ENCODE results near the gene SEMA4G. TPM values are rescaled to one million over a fixed set of nuclear protein-coding genes. Genes with fewer than 3 reads are reported as not detected.
A peak's percentile ranks its signal among the peaks of the same experiment; 100 is the strongest.

SEMA4G gene
- total RNA-seq (2014; rRNA removed), result 0.46 and 0.64 TPM in 2 replicates
- polyA plus RNA-seq (2012), result 2.1 TPM

- peak; percentile 35 for DNase-seq (ENCODE audit: low read depth)
These were observed at the start of gene SEMA4G for GRCh38 chr10:100969187-100970075. SEMA4G (plus strand) TSS chr10:100969504; CDS start chr10:100972913, 3,409 bp downstream.

DNA sequence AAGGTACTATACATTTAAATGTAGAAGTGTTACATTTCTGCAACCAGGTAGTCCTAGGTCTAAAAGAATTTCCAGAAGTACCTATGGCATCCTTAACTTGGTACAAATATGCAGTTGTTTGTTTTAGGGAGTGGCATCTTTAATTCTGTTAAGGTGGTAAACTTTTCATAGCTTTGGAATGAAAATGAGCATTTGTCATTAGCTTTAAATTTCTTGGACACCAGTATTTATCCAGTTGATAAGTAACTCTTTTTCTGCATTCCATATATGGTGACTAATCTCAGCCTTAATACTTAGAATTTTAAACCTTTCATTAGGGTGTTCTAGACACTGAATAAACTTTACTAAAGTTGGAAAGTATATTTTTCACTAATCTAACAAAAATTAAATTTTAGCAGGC, 45.7 kb upstream of the SEMA4G start:
- no peak for DNase-seq (ENCODE audit: low read depth)

DNA sequence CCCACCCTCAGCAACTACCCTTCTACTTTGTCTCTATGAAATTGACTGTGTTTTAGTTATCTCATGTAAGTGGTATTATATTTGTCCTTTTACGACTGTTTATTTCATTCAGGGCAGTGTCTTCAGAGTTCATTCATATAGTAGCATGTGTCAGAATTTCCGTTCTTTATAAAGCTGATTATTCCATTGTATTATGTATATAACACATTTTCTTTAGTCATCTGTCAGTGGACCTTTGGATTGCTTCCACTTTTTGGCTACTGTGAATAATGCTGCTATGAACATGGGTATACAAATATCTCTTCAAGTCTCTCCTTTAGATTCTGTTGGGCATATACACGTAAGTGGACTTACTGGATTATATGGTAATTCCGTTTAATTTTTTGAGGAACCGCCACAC, 42.0 kb upstream of the SEMA4G start:
- no peak for DNase-seq (ENCODE audit: low read depth)

DNA sequence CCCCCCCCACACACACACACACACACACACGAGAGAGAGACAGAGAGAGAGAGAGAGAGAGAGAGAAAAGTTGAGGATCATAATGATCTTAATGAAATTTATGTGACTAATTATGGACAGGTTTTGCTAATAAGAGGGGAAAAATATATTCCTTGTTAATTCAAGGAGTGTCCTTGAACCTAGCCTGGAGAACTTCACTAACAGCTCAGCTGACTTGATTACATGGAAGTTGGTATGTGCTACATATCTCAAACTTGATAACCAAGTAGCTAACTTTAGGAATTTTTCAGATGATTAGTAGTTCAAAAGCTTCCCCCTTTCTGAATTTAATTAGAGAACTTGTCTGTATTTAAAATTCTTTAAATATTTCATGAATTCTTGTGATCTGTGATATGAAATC, 41.3 kb upstream of the SEMA4G start:
- DNase-seq (ENCODE audit: low read depth), result no peak

DNA sequence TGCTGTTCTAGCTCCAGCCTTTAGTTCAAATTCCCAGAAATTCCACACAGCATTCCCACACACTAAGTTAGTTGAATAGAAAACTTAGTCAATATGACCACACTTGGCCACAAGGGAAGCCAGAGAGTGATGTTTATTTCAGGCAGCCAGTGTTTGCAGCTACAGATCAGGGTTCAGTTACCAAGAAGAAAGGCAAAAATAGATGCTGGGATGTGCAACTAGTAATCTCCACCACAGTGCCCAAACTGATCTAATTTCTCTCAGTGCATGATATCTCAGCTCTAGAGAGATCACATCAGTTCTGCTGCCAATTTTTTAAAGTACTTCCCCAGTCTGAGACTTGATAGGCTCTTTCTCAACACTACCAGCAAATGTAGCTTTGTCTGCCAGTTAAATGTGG, 38.9 kb upstream of the SEMA4G start:
- DNase-seq (ENCODE audit: low read depth), result peak; percentile 37

- DNase-seq (ENCODE audit: low read depth), result peak; percentile 32
These were observed 35.1 kb upstream of the SEMA4G start for GRCh38 chr10:100934084-100934659.

DNA sequence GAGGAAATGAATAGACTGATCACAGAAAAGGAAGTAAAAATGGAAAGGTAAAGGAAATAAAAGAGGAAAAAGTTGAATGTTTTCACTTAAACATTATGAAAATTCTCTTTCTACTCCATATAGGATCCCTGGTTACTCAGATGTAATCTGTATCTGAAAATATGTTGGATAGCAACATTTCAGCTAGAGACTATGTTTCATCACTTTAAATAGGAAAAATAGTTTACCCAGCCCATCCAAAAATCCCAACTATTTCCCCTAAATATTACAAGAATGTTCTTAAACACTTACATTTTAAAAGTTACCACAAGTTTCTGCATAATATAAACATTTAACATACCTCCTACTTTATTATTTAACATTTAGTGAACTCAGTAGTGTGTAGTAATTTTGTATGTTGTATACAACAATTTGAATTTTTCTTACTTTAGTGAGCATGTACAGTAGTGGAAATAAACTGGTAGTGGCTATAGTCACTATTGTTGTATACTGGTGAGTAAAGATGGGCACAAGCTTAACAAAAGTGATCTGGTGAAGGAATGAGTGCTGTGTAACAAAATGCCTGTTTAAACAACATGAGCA, 29.4 kb upstream of the SEMA4G start:
- no peak for DNase-seq (ENCODE audit: low read depth)

- DNase-seq (ENCODE audit: low read depth), result no peak
These were observed 27.1 kb upstream of the SEMA4G start for GRCh38 chr10:100942229-100942628.

DNA sequence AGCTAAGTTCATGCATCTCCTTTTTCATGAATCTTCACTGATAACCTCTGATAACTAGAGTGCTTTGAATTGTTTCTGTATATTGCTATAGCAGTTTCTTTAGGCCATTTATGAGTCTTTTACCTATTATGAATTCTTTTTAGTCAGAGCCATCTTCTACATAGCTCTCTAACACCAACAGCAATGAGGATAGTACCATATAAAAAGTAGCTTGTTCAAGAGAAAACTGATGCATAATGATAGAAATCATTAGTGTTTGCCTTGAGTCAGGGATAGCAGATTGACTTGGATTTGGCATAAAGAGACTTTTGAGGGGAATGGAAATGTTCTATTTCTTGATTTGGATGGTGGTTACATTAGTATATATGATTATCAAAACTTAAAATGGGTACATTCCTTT, 25.8 kb upstream of the SEMA4G start:
- DNase-seq (ENCODE audit: low read depth), result no peak

DNA sequence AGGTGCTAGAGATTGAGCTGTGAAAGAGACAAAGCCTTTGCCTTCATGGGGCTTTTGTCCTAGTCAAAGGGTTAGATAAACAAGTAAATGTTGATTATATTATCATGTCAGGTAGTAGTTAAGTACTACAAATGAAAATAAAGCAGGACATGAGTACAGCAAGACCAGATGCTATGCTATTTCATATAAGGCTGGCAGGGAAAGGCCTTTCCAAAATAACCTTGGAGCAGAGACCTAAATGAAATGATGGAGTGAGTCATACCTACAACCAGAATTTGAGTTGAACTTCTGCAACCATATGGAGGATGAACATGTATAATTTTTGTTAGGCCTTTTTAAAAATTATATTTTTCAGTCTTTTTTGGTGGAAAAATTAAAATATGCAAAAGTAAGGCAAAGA, 23.6 kb upstream of the SEMA4G start:
- DNase-seq (ENCODE audit: low read depth), result no peak

GRCh38 chr10:100948916-100949315, 20.4 kb upstream of the SEMA4G start:
- peak; percentile 56 for DNase-seq (ENCODE audit: low read depth)

- DNase-seq (ENCODE audit: low read depth), result no peak
These were observed 9.1 kb upstream of the SEMA4G start for GRCh38 chr10:100960251-100960650.

- DNase-seq (ENCODE audit: low read depth), result no peak
These were observed 6.8 kb upstream of the SEMA4G start for GRCh38 chr10:100962351-100963080.

- no peak for DNase-seq (ENCODE audit: low read depth)
These were observed 5.5 kb upstream of the SEMA4G start for GRCh38 chr10:100963826-100964225.

- DNase-seq (ENCODE audit: low read depth), result no peak
These were observed 3.5 kb upstream of the SEMA4G start for GRCh38 chr10:100965820-100966219.

- no peak for DNase-seq (ENCODE audit: low read depth)
These were observed 2.4 kb upstream of the SEMA4G start for GRCh38 chr10:100966887-100967286.

- DNase-seq (ENCODE audit: low read depth), result no peak
These were observed 2.0 kb upstream of the SEMA4G start for GRCh38 chr10:100967332-100967731.

DNA sequence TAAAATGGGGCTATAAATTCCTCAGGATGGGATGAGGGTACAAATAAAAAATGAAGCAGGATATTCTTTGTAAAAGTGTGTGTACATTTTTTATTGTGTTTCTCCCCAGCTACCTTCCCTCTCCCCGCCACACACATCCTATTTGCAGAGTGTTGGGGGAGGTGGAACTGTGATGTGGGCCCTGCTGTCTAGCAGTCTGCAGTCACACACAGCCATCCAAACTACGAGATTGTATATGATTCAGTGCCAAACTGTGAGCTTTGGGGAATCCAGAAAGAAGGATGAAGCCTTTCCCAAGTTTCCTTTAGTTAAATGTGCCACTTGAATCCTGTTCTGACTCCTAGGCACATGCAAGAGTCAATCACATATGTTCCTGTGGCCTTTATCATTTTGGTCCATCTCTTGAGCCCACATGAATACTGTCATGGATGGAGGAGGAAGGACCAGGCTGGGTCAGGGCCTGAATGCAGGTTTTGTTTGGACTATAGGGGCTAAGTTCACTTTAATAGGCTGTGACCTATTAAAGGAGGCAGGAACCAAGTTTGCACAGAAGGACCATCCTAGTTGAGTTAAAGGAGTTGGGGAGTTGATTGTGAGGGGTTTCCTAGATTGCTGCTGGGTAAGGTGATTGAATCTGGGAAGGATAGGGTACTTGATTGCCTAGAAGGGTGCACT, 1.1 kb upstream of the SEMA4G start:
- no peak for DNase-seq (ENCODE audit: low read depth)

- DNase-seq (ENCODE audit: low read depth), result no peak
These were observed 479 bp upstream of the SEMA4G start for GRCh38 chr10:100968863-100969186.

- no peak for DNase-seq (ENCODE audit: low read depth)
These were observed 991 bp downstream of the SEMA4G start for GRCh38 chr10:100970076-100970913.

Data from LHCN-M2 (cell line).